ENCODE measurements around the gene S100PBP.

DNA sequence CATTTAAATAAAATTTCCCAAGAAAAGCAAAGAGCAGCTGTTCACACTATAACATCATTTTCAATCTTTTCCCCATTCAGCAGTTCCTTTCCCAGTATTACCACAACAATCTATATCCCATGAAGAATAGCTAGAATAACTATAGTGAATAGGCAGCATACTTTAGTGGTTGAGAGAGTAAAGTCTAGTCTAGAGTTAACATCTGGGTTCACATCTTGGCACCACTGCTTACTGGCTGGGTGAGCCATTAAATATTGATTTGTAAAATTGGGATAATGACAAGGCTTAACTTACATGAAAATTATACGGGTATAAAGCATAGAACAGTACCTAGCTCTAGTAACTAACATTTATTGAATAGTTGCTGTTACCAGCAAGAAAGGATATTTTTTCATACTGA, 14.4 kb downstream of the S100PBP start:
- TF ChIP-seq POLR2A (IDR thresholded peaks at IDR 0.05): no peak
- TF ChIP-seq, protein P1, sequence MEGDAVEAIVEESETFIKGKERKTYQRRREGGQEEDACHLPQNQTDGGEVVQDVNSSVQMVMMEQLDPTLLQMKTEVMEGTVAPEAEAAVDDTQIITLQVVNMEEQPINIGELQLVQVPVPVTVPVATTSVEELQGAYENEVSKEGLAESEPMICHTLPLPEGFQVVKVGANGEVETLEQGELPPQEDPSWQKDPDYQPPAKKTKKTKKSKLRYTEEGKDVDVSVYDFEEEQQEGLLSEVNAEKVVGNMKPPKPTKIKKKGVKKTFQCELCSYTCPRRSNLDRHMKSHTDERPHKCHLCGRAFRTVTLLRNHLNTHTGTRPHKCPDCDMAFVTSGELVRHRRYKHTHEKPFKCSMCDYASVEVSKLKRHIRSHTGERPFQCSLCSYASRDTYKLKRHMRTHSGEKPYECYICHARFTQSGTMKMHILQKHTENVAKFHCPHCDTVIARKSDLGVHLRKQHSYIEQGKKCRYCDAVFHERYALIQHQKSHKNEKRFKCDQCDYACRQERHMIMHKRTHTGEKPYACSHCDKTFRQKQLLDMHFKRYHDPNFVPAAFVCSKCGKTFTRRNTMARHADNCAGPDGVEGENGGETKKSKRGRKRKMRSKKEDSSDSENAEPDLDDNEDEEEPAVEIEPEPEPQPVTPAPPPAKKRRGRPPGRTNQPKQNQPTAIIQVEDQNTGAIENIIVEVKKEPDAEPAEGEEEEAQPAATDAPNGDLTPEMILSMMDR (IDR thresholded peaks at IDR 0.05): no peak
